Gastroesophageal sphincter (tissue), 4 donors: ENCODE data around the gene RAF1. TPM values are rescaled to one million over a fixed set of nuclear protein-coding genes. Genes with fewer than 3 reads are reported as not detected.

Source experiments
- ATAC-seq: fragments of 150-250 bp; one replicate; pipeline ENCODE4 v1.9.1; 2016; ENCODE audit warnings: mild to moderate bottlenecking, moderate library complexity
- H3K27ac ChIP-seq, 4 donors: fragments of 200-600 bp; sonication (generic) in 3 of 4; 1 replicate in 3 of 4; 2 replicates in 1 of 4; pipeline ENCODE4 v1.5.1; 2016 to 2019
- H3K27me3 ChIP-seq: fragments of 200-600 bp; sonication (generic); one replicate; pipeline ENCODE4 v1.5.1; 2019
- H3K36me3 ChIP-seq, 2 donors: fragments of 200-600 bp; sonication (generic); one replicate each; pipeline ENCODE4 v1.5.1; 2019; ENCODE audit warnings: control low read depth in 1 of 2
- H3K4me1 ChIP-seq, 3 donors: fragments of 200-600 bp; sonication (generic); 1 replicate in 2 of 3; 2 replicates in 1 of 3; pipeline ENCODE4 v1.5.1; 2016 to 2019; ENCODE audit warnings: control low read depth in 2 of 3
- H3K4me3 ChIP-seq, 2 donors: fragments of 200-600 bp; sonication (generic); one replicate each; pipeline ENCODE4 v1.5.1; 2019; ENCODE audit warnings: mild to moderate bottlenecking in 1 of 2, moderate library complexity in 1 of 2
- H3K9me3 ChIP-seq, 3 donors: fragments of 200-600 bp; sonication (generic); one replicate each; pipeline ENCODE4 v1.5.1; 2017 to 2019; ENCODE audit warnings: control low read depth in 2 of 3
- EP300 ChIP-seq: sonication (generic); formaldehyde crosslinking; IDR thresholded peaks from one replicate; pipeline ENCODE4 v1.6.1; 2017; ENCODE audit warnings: antibody characterized with exemption, mild to moderate bottlenecking
- POLR2A ChIP-seq, 2 donors: fragments of 450-650 bp; IDR thresholded peaks; one replicate each; pipeline ENCODE4 v1.6.1; 2017; ENCODE audit warnings: antibody characterized with exemption in 2 of 2, mild to moderate bottlenecking in 2 of 2, moderate library complexity in 1 of 2
- POLR2AphosphoS5 ChIP-seq: sonication (generic); formaldehyde crosslinking; IDR thresholded peaks from one replicate; pipeline ENCODE4 v1.6.1; 2017; ENCODE audit warnings: antibody characterized with exemption
- WGBS, 2 donors: methylation state at CpG; one replicate each; pipeline ENCODE4 v1.1.5; 2018; ENCODE audit warnings: low coverage in 1 of 2; 5-methylcytosine and 5-hydroxymethylcytosine counted together
- total RNA-seq, 4 donors: library from RNA; depleted of rRNA; stranded (reverse); fragments of >200 nt; gene quantifications; one replicate each; pipeline ENCODE4 v1.1.0, GENCODE V29; 2016
- TF ChIP-seq, protein P1 (sequence below), 4 experiments: fragments of 200-600 bp in 2 of 4; fragments of 450-650 bp in 2 of 4; sonication (generic) in 1 of 4; IDR thresholded peaks; one replicate each; pipeline ENCODE4 v1.5.1; 2017 to 2019; ENCODE audit warnings: antibody characterized with exemption in 4 of 4, mild to moderate bottlenecking in 2 of 4, moderate library complexity in 2 of 4

The RAF1 gene
- total RNA-seq, 4 donors from 2014 or later: 115 to 146 (median 130) TPM

- Histone ChIP-seq H3K27ac (peak overlapping the region in 1 of 4 donors; percentile 2), H3K9me3 (no peaks in the 10 kb centered on the region), H3K4me1 (peaks cover 0 to 10% (median 2%) of the 10 kb centered on the region in 3 donors), H3K36me3 (peaks cover 4 to 98% of the 10 kb centered on the region in 2 donors), H3K4me3 (no peak overlapping the region), H3K27me3 (no peaks in the 10 kb centered on the region)
- ATAC-seq: no peak
- TF ChIP-seq POLR2AphosphoS5: no peak
- TF ChIP-seq, protein P1, sequence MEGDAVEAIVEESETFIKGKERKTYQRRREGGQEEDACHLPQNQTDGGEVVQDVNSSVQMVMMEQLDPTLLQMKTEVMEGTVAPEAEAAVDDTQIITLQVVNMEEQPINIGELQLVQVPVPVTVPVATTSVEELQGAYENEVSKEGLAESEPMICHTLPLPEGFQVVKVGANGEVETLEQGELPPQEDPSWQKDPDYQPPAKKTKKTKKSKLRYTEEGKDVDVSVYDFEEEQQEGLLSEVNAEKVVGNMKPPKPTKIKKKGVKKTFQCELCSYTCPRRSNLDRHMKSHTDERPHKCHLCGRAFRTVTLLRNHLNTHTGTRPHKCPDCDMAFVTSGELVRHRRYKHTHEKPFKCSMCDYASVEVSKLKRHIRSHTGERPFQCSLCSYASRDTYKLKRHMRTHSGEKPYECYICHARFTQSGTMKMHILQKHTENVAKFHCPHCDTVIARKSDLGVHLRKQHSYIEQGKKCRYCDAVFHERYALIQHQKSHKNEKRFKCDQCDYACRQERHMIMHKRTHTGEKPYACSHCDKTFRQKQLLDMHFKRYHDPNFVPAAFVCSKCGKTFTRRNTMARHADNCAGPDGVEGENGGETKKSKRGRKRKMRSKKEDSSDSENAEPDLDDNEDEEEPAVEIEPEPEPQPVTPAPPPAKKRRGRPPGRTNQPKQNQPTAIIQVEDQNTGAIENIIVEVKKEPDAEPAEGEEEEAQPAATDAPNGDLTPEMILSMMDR (IDR thresholded peaks at IDR 0.05): peak in 1 of 4 experiments; percentile 32
- 50 to 55% methylated on average over 1 of the region's 1 CpG for WGBS, 2 donors
Observed at GRCh38 chr3:12601072-12601471, 62.8 kb downstream of the RAF1 start.

DNA sequence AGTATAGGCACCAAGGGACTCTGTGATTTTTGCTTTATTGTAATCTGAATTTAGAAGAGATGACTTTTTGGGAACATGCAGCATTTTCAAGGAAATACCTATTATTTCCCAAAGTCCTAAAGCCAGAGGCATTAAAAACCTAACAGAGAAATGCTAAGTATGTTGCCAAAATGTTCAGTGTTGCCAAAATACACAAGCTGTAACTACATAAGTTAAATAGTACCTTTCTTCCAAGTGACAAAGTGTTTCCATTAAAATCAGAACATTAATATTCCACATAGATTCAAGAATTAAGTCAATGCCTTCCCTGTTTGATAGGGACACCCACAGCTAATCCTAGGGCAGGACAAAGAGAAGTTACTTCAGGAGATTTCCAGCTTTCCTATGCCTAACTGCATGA, 65.0 kb downstream of the RAF1 start:
- Histone ChIP-seq H3K27me3 (no peaks in the 10 kb centered on the region), H3K4me3 (no peak overlapping the region), H3K36me3 (peaks cover 4 to 100% of the 10 kb centered on the region in 2 donors), H3K4me1 (peaks cover 0 to 8% (median 0%) of the 10 kb centered on the region in 3 donors), H3K27ac (no peak overlapping the region), H3K9me3 (no peaks in the 10 kb centered on the region)
- TF ChIP-seq POLR2AphosphoS5: no peak
- TF ChIP-seq EP300: no peak
- TF ChIP-seq, protein P1 (IDR thresholded peaks at IDR 0.05): no peak
- no peak for TF ChIP-seq POLR2A (IDR thresholded peaks at IDR 0.05)
- ATAC-seq: no peak

- Histone ChIP-seq H3K4me3 (no peak overlapping the region), H3K9me3 (no peaks in the 10 kb centered on the region), H3K36me3 (peaks cover 5 to 98% of the 10 kb centered on the region in 2 donors), H3K27me3 (no peaks in the 10 kb centered on the region), H3K27ac (no peak overlapping the region), H3K4me1 (no peaks in the 10 kb centered on the region)
- TF ChIP-seq, protein P1 (IDR thresholded peaks at IDR 0.05): no peak
- TF ChIP-seq EP300 (no peak), POLR2AphosphoS5 (no peak), POLR2A (IDR thresholded peaks at IDR 0.05) (no peak)
- no peak for ATAC-seq
- 80 to 87% methylated on average over 1 to 2 of the region's 3 CpGs for WGBS, 2 donors
Observed at GRCh38 chr3:12593473-12593872, 70.4 kb downstream of the RAF1 start.

- Histone ChIP-seq H3K27ac (peak overlapping the region in 1 of 4 donors; percentile 29), H3K36me3 (peaks cover 5 to 98% of the 10 kb centered on the region in 2 donors), H3K9me3 (no peaks in the 10 kb centered on the region), H3K27me3 (no peaks in the 10 kb centered on the region), H3K4me3 (no peak overlapping the region), H3K4me1 (no peaks in the 10 kb centered on the region)
- no peak for TF ChIP-seq POLR2A (IDR thresholded peaks at IDR 0.05)
- 60 to 68% methylated on average over 2 to 3 of the region's 4 CpGs for WGBS, 2 donors
- ATAC-seq: no peak
Observed at GRCh38 chr3:12591997-12592715, 71.8 kb downstream of the RAF1 start.

GRCh38 chr3:12591456-12591855, 72.5 kb downstream of the RAF1 start:
- Histone ChIP-seq H3K4me3 (no peak overlapping the region), H3K9me3 (no peaks in the 10 kb centered on the region), H3K36me3 (peaks cover 5 to 98% of the 10 kb centered on the region in 2 donors), H3K4me1 (no peaks in the 10 kb centered on the region), H3K27me3 (no peaks in the 10 kb centered on the region), H3K27ac (no peak overlapping the region)
- TF ChIP-seq EP300: no peak
- TF ChIP-seq, protein P1 (IDR thresholded peaks at IDR 0.05): no peak
- 97 to 99% methylated on average over 5 to 6 of the region's 6 CpGs for WGBS, 2 donors
- no peak for ATAC-seq
